Choroid plexus epithelial cell (primary cell): ENCODE data around the gene PDE4B.
A peak's percentile ranks its signal among the peaks of the same experiment; 100 is the strongest.
"Not testable (repeated sequence)": the region's sequence is repeated elsewhere in the genome, so short reads cannot be mapped to it uniquely, and the experiment has no call there.

Experiments
- DNase-seq: peaks from one replicate; pipeline ENCODE4 v3.0.0-alpha.2; 2010; ENCODE audit warnings: low read depth
- H3K4me3 ChIP-seq: 2 replicates; pipeline ENCODE4 v1.5.1; 2011; ENCODE audit warnings: low read depth, mild to moderate bottlenecking, control low read depth, low read length, moderate library complexity
- CTCF ChIP-seq: conservative IDR thresholded peaks from 2 replicates; pipeline ENCODE4 v1.5.1; 2011; ENCODE audit warnings: low read depth, mild to moderate bottlenecking, control low read depth, inconsistent platforms, low read length, moderate library complexity

The PDE4B gene

GRCh38 chr1:65840683-65841082, 48.0 kb downstream of the PDE4B start:
- H3K4me3 ChIP-seq, result no peak overlapping the region
- no peak for TF ChIP-seq CTCF
- no peak for DNase-seq

- no peak overlapping the region for H3K4me3 ChIP-seq
- no peak for TF ChIP-seq CTCF
- no peak for DNase-seq
These were observed 51.6 kb downstream of the PDE4B start for GRCh38 chr1:65844296-65844695.

- DNase-seq, result no peak
- no peak for TF ChIP-seq CTCF
These were observed 52.3 kb downstream of the PDE4B start for GRCh38 chr1:65844821-65845534.

GRCh38 chr1:65845535-65846060, 52.9 kb downstream of the PDE4B start:
- no peak for TF ChIP-seq CTCF
- DNase-seq, result no peak

More at GRCh38 chr1:65844821-65845534, 52.3 kb downstream of the PDE4B start:
- no peak overlapping the region for H3K4me3 ChIP-seq

DNA sequence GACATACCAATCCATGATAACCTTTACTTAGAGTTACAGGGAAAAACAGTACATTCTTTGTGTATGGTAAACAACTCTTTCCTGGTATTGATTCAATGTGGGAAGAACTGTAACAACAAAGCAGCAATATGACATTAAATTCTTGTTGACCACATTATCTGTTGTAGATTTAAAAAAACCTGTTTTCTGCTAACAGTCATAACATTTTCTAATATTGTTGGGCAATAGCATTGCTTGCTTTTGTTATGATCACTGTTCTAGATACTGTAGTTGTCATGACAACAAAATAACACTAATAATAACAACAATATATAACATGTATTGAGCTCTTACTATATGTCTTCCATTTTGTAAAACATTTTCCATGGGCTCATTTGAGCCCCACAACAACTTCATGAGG, 54.2 kb downstream of the PDE4B start:
- no peak for TF ChIP-seq CTCF
- DNase-seq, result peak; percentile 39
- no peak overlapping the region for H3K4me3 ChIP-seq

More at GRCh38 chr1:65845535-65846060, 52.9 kb downstream of the PDE4B start:
- H3K4me3 ChIP-seq, result no peak overlapping the region

DNA sequence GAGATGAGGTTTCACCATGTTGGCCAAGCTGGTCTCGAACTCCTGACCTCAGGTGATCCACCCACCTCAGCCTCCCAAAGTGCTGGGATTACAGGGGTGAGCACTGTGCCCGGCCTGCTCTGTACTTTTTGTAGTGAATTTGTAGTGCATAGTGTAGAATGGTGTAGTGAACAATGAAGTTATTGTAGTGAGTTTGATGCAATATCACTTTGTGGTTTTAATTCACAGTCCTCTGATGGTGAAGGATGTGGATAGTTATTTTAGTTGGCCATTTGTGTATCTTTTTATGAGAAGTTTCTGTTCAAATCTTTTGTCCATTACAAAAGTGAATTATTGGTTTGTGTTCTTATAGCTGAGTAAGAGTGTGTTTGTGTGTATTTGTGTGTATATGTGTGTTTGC, 57.6 kb downstream of the PDE4B start:
- DNase-seq, result no peak
- no peak for TF ChIP-seq CTCF
- no peak overlapping the region for H3K4me3 ChIP-seq

- DNase-seq, result peak; percentile 11
- H3K4me3 ChIP-seq, result not testable (repeated sequence)
These were observed 63.9 kb downstream of the PDE4B start for GRCh38 chr1:65856591-65856990.
